Smooth muscle cell (in vitro differentiated cells): ENCODE data around the gene AKAP8L. TPM values are rescaled to one million over a fixed set of nuclear protein-coding genes. Genes with fewer than 3 reads are reported as not detected.

Source experiments
- DNase-seq: peaks from one replicate; lab custom pipeline; 2025; ENCODE audit not compliant: unreplicated experiment; lab: John Stamatoyannopoulos, UW
- H2AFZ ChIP-seq: fragments of 200-600 bp; sonication (generic); 2 replicates; pipeline ENCODE4 v1.6.0; 2016; ENCODE audit warnings: antibody characterized with exemption, low read depth, mild to moderate bottlenecking
- H3F3A ChIP-seq: fragments of 200-600 bp; sonication (generic); 2 replicates; pipeline ENCODE4 v1.6.0; 2017; ENCODE audit warnings: antibody characterized with exemption, low read depth
- H3K27ac ChIP-seq: fragments of 200-600 bp; sonication (generic); 2 replicates; pipeline ENCODE4 v1.5.1; 2016; ENCODE audit warnings: low read depth, mild to moderate bottlenecking
- H3K27me3 ChIP-seq: fragments of 200-600 bp; sonication (generic); 2 replicates; pipeline ENCODE4 v1.6.1; 2016; ENCODE audit warnings: low read depth, mild to moderate bottlenecking
- H3K36me3 ChIP-seq: fragments of 200-600 bp; sonication (generic); 2 replicates; pipeline ENCODE4 v1.5.1; 2016; ENCODE audit warnings: low read depth
- H3K4me1 ChIP-seq: fragments of 200-600 bp; sonication (generic); 2 replicates; pipeline ENCODE4 v1.5.1; 2016; ENCODE audit warnings: low read depth
- H3K4me2 ChIP-seq: fragments of 200-600 bp; sonication (generic); 2 replicates; pipeline ENCODE4 v1.6.0; 2016; ENCODE audit warnings: mild to moderate bottlenecking
- H3K4me3 ChIP-seq: fragments of 200-600 bp; sonication (generic); 2 replicates; pipeline ENCODE4 v1.5.1; 2016; ENCODE audit warnings: mild to moderate bottlenecking
- H3K79me2 ChIP-seq: fragments of 200-600 bp; sonication (generic); 2 replicates; pipeline ENCODE4 v1.6.0; 2016; ENCODE audit warnings: low read depth, mild to moderate bottlenecking
- H3K9ac ChIP-seq: fragments of 200-600 bp; sonication (generic); 2 replicates; pipeline ENCODE4 v1.6.0; 2016; ENCODE audit warnings: low read depth
- H3K9me3 ChIP-seq: fragments of 200-600 bp; sonication (generic); replicated peaks from 2 replicates; pipeline ENCODE4 v1.5.1; 2016; ENCODE audit warnings: low read depth
- H4K20me1 ChIP-seq: fragments of 200-600 bp; sonication (generic); 2 replicates; pipeline ENCODE4 v1.6.0; 2016; ENCODE audit warnings: low read depth
- WGBS: methylation state at CpG from one replicate; pipeline ENCODE4 v1.1.7; 2016; ENCODE audit warnings: low lambda C conversion rate; 5-methylcytosine and 5-hydroxymethylcytosine counted together
- polyA plus RNA-seq: library from polyadenylated mRNA; unstranded; fragments of >200 nt; fragmentation: Nextera tagmentation; extraction: Ambion mirVana; gene quantifications from 2 replicates; pipeline ENCODE4 v1.2.1, GENCODE V29; 2016
- total RNA-seq: library from RNA; depleted of rRNA; stranded (reverse); fragments of >200 nt; gene quantifications from 2 replicates; pipeline ENCODE4 v1.2.3, GENCODE V29; 2014
- TF ChIP-seq, protein P1 (sequence below): fragments of 200-600 bp; sonication (generic); IDR thresholded peaks from 2 replicates; pipeline ENCODE4 v1.5.1; 2017; ENCODE audit warnings: borderline replicate concordance, mild to moderate bottlenecking, antibody characterized with exemption; ENCODE audit not compliant: insufficient read depth, poor library complexity, severe bottlenecking

Gene AKAP8L
- total and polyA plus RNA-seq, 2 experiments from 2014 or later: 61.9 to 105 TPM

- Histone ChIP-seq H2AFZ (no peak overlapping the region), H3K79me2 (peaks cover 46% of the 10 kb centered on the region), H3K27ac (no peak overlapping the region), H3K9ac (no peak overlapping the region), H3K4me1 (no peaks in the 10 kb centered on the region), H3K36me3 (no peaks in the 10 kb centered on the region), H3K4me3 (no peak overlapping the region), H3K4me2 (no peak overlapping the region), H4K20me1 (peaks cover 89% of the 10 kb centered on the region), H3K27me3 (no peaks in the 10 kb centered on the region), H3F3A (no peaks in the 10 kb centered on the region), H3K9me3 (no peaks in the 10 kb centered on the region)
- DNase-seq: no peak
- 98% methylated on average over 14 of the region's 14 CpGs for WGBS
- TF ChIP-seq, protein P1, sequence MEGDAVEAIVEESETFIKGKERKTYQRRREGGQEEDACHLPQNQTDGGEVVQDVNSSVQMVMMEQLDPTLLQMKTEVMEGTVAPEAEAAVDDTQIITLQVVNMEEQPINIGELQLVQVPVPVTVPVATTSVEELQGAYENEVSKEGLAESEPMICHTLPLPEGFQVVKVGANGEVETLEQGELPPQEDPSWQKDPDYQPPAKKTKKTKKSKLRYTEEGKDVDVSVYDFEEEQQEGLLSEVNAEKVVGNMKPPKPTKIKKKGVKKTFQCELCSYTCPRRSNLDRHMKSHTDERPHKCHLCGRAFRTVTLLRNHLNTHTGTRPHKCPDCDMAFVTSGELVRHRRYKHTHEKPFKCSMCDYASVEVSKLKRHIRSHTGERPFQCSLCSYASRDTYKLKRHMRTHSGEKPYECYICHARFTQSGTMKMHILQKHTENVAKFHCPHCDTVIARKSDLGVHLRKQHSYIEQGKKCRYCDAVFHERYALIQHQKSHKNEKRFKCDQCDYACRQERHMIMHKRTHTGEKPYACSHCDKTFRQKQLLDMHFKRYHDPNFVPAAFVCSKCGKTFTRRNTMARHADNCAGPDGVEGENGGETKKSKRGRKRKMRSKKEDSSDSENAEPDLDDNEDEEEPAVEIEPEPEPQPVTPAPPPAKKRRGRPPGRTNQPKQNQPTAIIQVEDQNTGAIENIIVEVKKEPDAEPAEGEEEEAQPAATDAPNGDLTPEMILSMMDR: no peak
Observed at GRCh38 chr19:15399635-15400034, 19.2 kb downstream of the AKAP8L start.

GRCh38 chr19:15399234-15399515 is 19.6 kb downstream of the AKAP8L start:
- H3K27ac ChIP-seq: no peak overlapping the region
- no peaks in the 10 kb centered on the region for H3F3A ChIP-seq
- H3K4me1 ChIP-seq: no peaks in the 10 kb centered on the region
- TF ChIP-seq, protein P1: no peak
- no peak overlapping the region for H3K4me3 ChIP-seq
- H3K27me3 ChIP-seq: no peaks in the 10 kb centered on the region
- peaks cover 89% of the 10 kb centered on the region for H4K20me1 ChIP-seq
- no peak overlapping the region for H2AFZ ChIP-seq
- peaks cover 41% of the 10 kb centered on the region for H3K79me2 ChIP-seq
- peaks cover under 1% of the 10 kb centered on the region for H3K36me3 ChIP-seq
- no peak for DNase-seq
- no peak overlapping the region for H3K9ac ChIP-seq
- H3K9me3 ChIP-seq: no peaks in the 10 kb centered on the region
- WGBS: 98% methylated on average over 8 of the region's 8 CpGs
- H3K4me2 ChIP-seq: no peak overlapping the region

DNA sequence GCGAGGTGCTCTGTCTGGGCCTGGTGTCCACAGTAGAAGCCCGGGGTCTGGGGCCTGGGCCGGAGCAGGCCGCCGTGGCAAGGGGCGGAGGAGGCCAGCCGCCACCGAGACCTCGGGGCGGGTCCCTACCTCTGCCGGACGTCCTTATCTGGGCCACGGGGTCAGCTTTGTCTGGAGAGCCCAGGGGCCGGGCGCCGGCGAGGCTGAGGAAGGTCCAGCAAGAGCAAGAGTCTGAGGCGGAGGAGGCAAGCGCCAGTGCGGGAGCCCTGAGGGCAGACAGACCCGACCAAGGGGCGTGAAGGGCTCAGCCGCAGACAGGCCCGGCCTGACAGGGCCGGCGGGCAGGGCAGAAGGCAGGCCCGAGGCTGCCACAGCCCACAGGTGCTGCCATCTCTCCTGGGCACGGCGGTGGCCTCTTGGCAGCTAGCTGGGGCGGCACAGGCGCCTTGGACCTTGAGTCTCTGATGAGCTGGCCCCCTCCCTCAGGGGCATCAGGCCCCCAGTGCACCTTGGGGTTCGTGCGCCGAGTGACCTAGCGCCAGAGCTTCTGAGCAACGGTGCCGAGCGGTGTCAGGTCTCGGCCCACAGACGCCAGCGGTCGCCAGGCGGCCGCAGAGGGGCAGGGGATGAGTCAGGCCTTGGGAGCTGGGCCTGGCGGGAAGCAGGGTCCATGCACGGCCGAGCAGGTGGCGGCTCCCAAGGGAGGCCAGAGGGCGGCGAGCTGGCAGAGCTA is 20.1 kb downstream of the AKAP8L start:
- H3K36me3 ChIP-seq: peaks cover 3% of the 10 kb centered on the region
- TF ChIP-seq, protein P1: no peak
- H3F3A ChIP-seq: no peaks in the 10 kb centered on the region
- peaks cover 89% of the 10 kb centered on the region for H4K20me1 ChIP-seq
- no peak overlapping the region for H3K27ac ChIP-seq
- no peak overlapping the region for H3K4me3 ChIP-seq
- DNase-seq: no peak
- no peak overlapping the region for H2AFZ ChIP-seq
- no peaks in the 10 kb centered on the region for H3K4me1 ChIP-seq
- peaks cover 41% of the 10 kb centered on the region for H3K79me2 ChIP-seq
- no peak overlapping the region for H3K4me2 ChIP-seq
- H3K9ac ChIP-seq: no peak overlapping the region
- no peaks in the 10 kb centered on the region for H3K9me3 ChIP-seq
- no peaks in the 10 kb centered on the region for H3K27me3 ChIP-seq
- WGBS: 97% methylated on average over 49 of the region's 50 CpGs

DNA sequence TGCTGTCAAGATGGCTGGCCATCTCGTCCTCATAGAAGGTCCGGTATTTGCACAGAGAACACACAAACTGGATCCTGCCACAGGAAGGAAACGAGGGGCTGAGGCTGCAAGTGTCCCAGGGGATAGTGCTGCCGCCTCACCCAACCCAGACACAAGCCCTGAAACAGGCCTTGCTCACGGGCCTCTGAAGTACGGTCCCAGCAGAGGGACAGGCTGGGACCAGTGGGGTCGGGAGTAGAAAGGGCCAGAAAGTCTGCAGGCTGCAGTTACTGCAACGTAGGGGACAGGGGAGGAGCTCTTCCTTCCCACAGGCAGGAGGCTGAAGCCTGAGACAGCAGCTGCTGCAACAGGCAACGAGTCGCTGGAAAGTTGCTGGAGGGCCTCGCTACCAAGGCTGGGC is 21.0 kb downstream of the AKAP8L start:
- H3K4me3 ChIP-seq: no peak overlapping the region
- H3K9me3 ChIP-seq: no peaks in the 10 kb centered on the region
- H3F3A ChIP-seq: no peaks in the 10 kb centered on the region
- DNase-seq: no peak
- TF ChIP-seq, protein P1: no peak
- H3K27ac ChIP-seq: no peak overlapping the region
- H3K9ac ChIP-seq: no peak overlapping the region
- whole genome bisulfite sequencing: 93% methylated on average over 11 of the region's 11 CpGs
- H3K27me3 ChIP-seq: no peaks in the 10 kb centered on the region
- H3K79me2 ChIP-seq: peaks cover 40% of the 10 kb centered on the region
- H4K20me1 ChIP-seq: peaks cover 89% of the 10 kb centered on the region
- peaks cover 8% of the 10 kb centered on the region for H3K36me3 ChIP-seq
- no peak overlapping the region for H2AFZ ChIP-seq
- no peak overlapping the region for H3K4me2 ChIP-seq
- no peaks in the 10 kb centered on the region for H3K4me1 ChIP-seq
